ENCODE data around the gene CT45A9. TPM values are rescaled to one million over a fixed set of nuclear protein-coding genes. Genes with fewer than 3 reads are reported as not detected.
"Not testable (repeated sequence)": the region's sequence is repeated elsewhere in the genome, so short reads cannot be mapped to it uniquely, and the experiment has no call there.

The CT45A9 gene
- total and polyA plus RNA-seq, 2 donors (not counting 3 experiments of a cell fraction or from before 2014, with no cell fraction given): not detected

GRCh38 chrX:135890087-135890585 lies 18.5 kb upstream of the CT45A9 start:
- dilution Hi-C loops (cut with MboI; ENCODE audit: extremely low pct_ligation_motif_present, low sequenced_read_pairs) (no loop called here), intact Hi-C loops (cut with micrococcal nuclease) (no loop called here)
- no peak overlapping the region for H3K4me2 ChIP-seq (ENCODE audit: insufficient read depth, low read length)
- no peaks in the 10 kb centered on the region for H3K36me3 ChIP-seq (ENCODE audit: control insufficient read depth in 2 of 2, extremely low read depth in 1 of 2, insufficient read depth in 2 of 2, low read length in 2 of 2)
- H3K9me3 ChIP-seq (replicated peaks; ENCODE audit: control insufficient read depth, insufficient read depth, low read length): no peaks in the 10 kb centered on the region
- no peaks in the 10 kb centered on the region for H4K20me1 ChIP-seq (replicated peaks; ENCODE audit: control insufficient read depth, extremely low read depth, insufficient read depth, low read length)
- CTCF ChIA-PET: no interaction called here
- POLR2A ChIA-PET: no interaction called here
- H3K9me1 ChIP-seq (replicated peaks; ENCODE audit: control insufficient read depth, extremely low read depth, insufficient read depth, low read length): no peaks in the 10 kb centered on the region
- no peak overlapping the region for H3K27ac ChIP-seq (ENCODE audit: insufficient read depth, low read depth, low read length)
- no peaks in the 10 kb centered on the region for H3K27me3 ChIP-seq (ENCODE audit: control insufficient read depth in 2 of 2, insufficient read depth in 2 of 2, low read length in 2 of 2)
- H3K4me3 ChIP-seq (replicated peaks in 1 of 3; ENCODE audit: insufficient read depth in 1 of 3, low read depth in 1 of 3, low read length in 3 of 3): no peak overlapping the region
- FAIRE-seq (no peak), DNase-seq (ENCODE audit: low read depth, low spot score) (no peak)
- H3K4me1 ChIP-seq (ENCODE audit: control insufficient read depth, extremely low read depth, insufficient read depth, low read length): no peaks in the 10 kb centered on the region
- no peak overlapping the region for H3K9ac ChIP-seq (replicated peaks; ENCODE audit: extremely low read depth, insufficient read depth, low read length)
- H3K79me2 ChIP-seq (ENCODE audit: control insufficient read depth, insufficient read depth, low read length): no peaks in the 10 kb centered on the region
- no TSS peak for BruUV-seq (replicated peaks)
- TF ChIP-seq EZH2 (IDR thresholded peaks at IDR 0.05; ENCODE audit: borderline replicate concordance, low read depth, low read length, severe bottlenecking) (no peak), CTCF (IDR thresholded peaks at IDR 0.05; ENCODE audit: extremely low read depth in 1 of 2, insufficient read depth in 1 of 2, low read depth in 1 of 2, low read length in 2 of 2) (no peak), MAX (IDR thresholded peaks at IDR 0.05; ENCODE audit: insufficient read depth, insufficient read length) (no peak), GATA2 (IDR thresholded peaks at IDR 0.05; ENCODE audit: insufficient read depth, insufficient read length, low read depth, low read length) (no peak), POLR2A (IDR thresholded peaks at IDR 0.05; ENCODE audit: low read depth, low read length) (no peak), POLR2AphosphoS5 (IDR thresholded peaks at IDR 0.05; ENCODE audit: insufficient read depth, low read depth, low read length) (no peak), MYC (IDR thresholded peaks at IDR 0.05; ENCODE audit: low read depth, low read length) (no peak)
- H2AFZ ChIP-seq (ENCODE audit: low read depth, low read length): no peak overlapping the region

GRCh38 chrX:135888976-135889375 lies 17.4 kb upstream of the CT45A9 start:
- H3K9me1 ChIP-seq (replicated peaks; ENCODE audit: control insufficient read depth, extremely low read depth, insufficient read depth, low read length); CTCF ChIA-PET; H2AFZ ChIP-seq (ENCODE audit: low read depth, low read length); H4K20me1 ChIP-seq (replicated peaks; ENCODE audit: control insufficient read depth, extremely low read depth, insufficient read depth, low read length); FAIRE-seq; intact Hi-C loops (cut with micrococcal nuclease); POLR2A ChIA-PET; dilution Hi-C loops (cut with MboI; ENCODE audit: extremely low pct_ligation_motif_present, low sequenced_read_pairs); H3K4me2 ChIP-seq (ENCODE audit: insufficient read depth, low read length); H3K9me3 ChIP-seq (replicated peaks; ENCODE audit: control insufficient read depth, insufficient read depth, low read length); H3K27ac ChIP-seq (ENCODE audit: insufficient read depth, low read depth, low read length); H3K4me1 ChIP-seq (ENCODE audit: control insufficient read depth, extremely low read depth, insufficient read depth, low read length); H3K4me3 ChIP-seq (replicated peaks in 1 of 3; ENCODE audit: insufficient read depth in 1 of 3, low read depth in 1 of 3, low read length in 3 of 3); H3K79me2 ChIP-seq (ENCODE audit: control insufficient read depth, insufficient read depth, low read length); DNase-seq (ENCODE audit: low read depth, low spot score); H3K9ac ChIP-seq (replicated peaks; ENCODE audit: extremely low read depth, insufficient read depth, low read length); BruUV-seq (replicated peaks); H3K36me3 ChIP-seq (ENCODE audit: control insufficient read depth in 2 of 2, extremely low read depth in 1 of 2, insufficient read depth in 2 of 2, low read length in 2 of 2); H3K27me3 ChIP-seq (ENCODE audit: control insufficient read depth in 2 of 2, insufficient read depth in 2 of 2, low read length in 2 of 2): not testable (repeated sequence)

- H3K9me1 ChIP-seq (replicated peaks; ENCODE audit: control insufficient read depth, extremely low read depth, insufficient read depth, low read length); H3K79me2 ChIP-seq (ENCODE audit: control insufficient read depth, insufficient read depth, low read length); CTCF ChIA-PET; H3K27me3 ChIP-seq (ENCODE audit: control insufficient read depth in 2 of 2, insufficient read depth in 2 of 2, low read length in 2 of 2); BruUV-seq (replicated peaks); dilution Hi-C loops (cut with MboI; ENCODE audit: extremely low pct_ligation_motif_present, low sequenced_read_pairs); H4K20me1 ChIP-seq (replicated peaks; ENCODE audit: control insufficient read depth, extremely low read depth, insufficient read depth, low read length); H3K4me2 ChIP-seq (ENCODE audit: insufficient read depth, low read length); H2AFZ ChIP-seq (ENCODE audit: low read depth, low read length); DNase-seq (ENCODE audit: low read depth, low spot score); intact Hi-C loops (cut with micrococcal nuclease); H3K4me1 ChIP-seq (ENCODE audit: control insufficient read depth, extremely low read depth, insufficient read depth, low read length); H3K9me3 ChIP-seq (replicated peaks; ENCODE audit: control insufficient read depth, insufficient read depth, low read length); FAIRE-seq; H3K27ac ChIP-seq (ENCODE audit: insufficient read depth, low read depth, low read length); POLR2A ChIA-PET; H3K4me3 ChIP-seq (replicated peaks in 1 of 3; ENCODE audit: insufficient read depth in 1 of 3, low read depth in 1 of 3, low read length in 3 of 3); H3K9ac ChIP-seq (replicated peaks; ENCODE audit: extremely low read depth, insufficient read depth, low read length); H3K36me3 ChIP-seq (ENCODE audit: control insufficient read depth in 2 of 2, extremely low read depth in 1 of 2, insufficient read depth in 2 of 2, low read length in 2 of 2): not testable (repeated sequence)
These were observed 16.6 kb upstream of the CT45A9 start for GRCh38 chrX:135888230-135888629.
